ENCODE data around the gene PDE6D. TPM values are rescaled to one million over a fixed set of nuclear protein-coding genes. Genes with fewer than 3 reads are reported as not detected.
A peak's percentile ranks its signal among the peaks of the same experiment; 100 is the strongest.

PDE6D gene
- total and polyA plus RNA-seq, 2 of the 13 experiments (the other 11 are each of a cell fraction or from before 2014, with no cell fraction given) = 14.1 to 23.2 TPM

DNA sequence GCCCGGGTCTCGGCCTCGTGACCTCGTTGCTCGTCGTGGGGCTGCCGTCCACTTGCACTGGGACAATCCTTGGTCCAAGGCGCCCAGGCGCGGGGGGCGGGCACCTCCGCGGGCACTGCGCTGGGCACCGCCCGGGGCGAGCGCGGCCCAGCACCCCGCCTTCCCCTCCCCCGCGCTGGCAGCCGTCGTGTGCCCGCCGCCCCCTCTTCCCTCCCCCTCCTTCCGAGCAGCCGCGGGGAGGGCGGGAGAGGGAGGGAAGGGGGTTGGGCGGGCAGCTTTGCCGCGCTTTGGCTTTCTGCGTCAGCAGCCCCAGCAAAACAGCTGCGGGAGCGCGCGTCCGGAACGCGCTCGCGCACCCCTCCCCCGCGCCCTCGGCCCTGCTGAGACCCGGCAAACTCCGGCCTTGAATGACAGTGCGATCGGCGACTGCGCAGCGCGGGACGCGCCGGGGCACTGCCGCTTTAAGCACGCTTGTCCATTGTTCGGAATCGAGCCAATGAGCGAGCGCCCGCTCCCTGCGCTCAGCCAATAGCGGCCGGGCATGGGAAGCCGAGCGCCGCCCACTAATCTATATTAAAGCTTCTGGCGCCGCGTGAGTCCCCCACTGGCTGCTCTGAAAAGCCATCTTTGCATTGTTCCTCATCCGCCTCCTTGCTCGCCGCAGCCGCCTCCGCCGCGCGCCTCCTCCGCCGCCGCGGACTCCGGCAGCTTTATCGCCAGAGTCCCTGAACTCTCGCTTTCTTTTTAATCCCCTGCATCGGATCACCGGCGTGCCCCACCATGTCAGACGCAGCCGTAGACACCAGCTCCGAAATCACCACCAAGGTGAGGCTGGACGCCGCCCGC lies 72.9 kb downstream of the PDE6D start, which contains the start of gene PTMA (continued):
- TF ChIP-seq FOXK2 (IDR thresholded peaks at IDR 0.05) (no peak), MAX (IDR thresholded peaks at IDR 0.05) (peak; percentile 78), NCOA5 (CRISPR knock-in tag; IDR thresholded peaks at IDR 0.05) (no peak), ZNF501 (CRISPR knock-in tag; IDR thresholded peaks at IDR 0.05) (peak; percentile 85; the same call in 1 of the 2 replicates), ZSCAN9 (CRISPR knock-in tag; IDR thresholded peaks at IDR 0.05; ENCODE audit: borderline replicate concordance) (peak; percentile 77), PHB2 (IDR thresholded peaks at IDR 0.05; ENCODE audit: partially characterized antibody) (no peak), TCF7 (IDR thresholded peaks at IDR 0.05; ENCODE audit: low read depth) (0 out of 2 replicates have a peak, but pooled peaks have one; percentile 6), RAD51 (IDR thresholded peaks at IDR 0.05; ENCODE audit: borderline replicate concordance) (no peak), HNF4G (IDR thresholded peaks at IDR 0.05; ENCODE audit: borderline replicate concordance, low read depth, low read length) (no peak), HNF4G (CRISPR knock-in tag; IDR thresholded peaks at IDR 0.05; ENCODE audit: borderline replicate concordance, low read depth) (no peak), ZNF598 (CRISPR knock-in tag; IDR thresholded peaks at IDR 0.05; ENCODE audit: borderline replicate concordance) (no peak), SRSF1 (optimal IDR thresholded peaks at IDR 0.05; ENCODE audit: low read depth, low read length) (peak; percentile 47), AFF4 (CRISPR knock-in tag; IDR thresholded peaks at IDR 0.05) (peak; percentile 91; the same call in 1 of the 2 replicates), RBAK (CRISPR knock-in tag; IDR thresholded peaks at IDR 0.05) (no peak), ZNF672 (CRISPR knock-in tag; IDR thresholded peaks at IDR 0.05) (no peak)
- TF ChIP-seq, protein P1, sequence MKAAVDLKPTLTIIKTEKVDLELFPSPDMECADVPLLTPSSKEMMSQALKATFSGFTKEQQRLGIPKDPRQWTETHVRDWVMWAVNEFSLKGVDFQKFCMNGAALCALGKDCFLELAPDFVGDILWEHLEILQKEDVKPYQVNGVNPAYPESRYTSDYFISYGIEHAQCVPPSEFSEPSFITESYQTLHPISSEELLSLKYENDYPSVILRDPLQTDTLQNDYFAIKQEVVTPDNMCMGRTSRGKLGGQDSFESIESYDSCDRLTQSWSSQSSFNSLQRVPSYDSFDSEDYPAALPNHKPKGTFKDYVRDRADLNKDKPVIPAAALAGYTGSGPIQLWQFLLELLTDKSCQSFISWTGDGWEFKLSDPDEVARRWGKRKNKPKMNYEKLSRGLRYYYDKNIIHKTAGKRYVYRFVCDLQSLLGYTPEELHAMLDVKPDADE (CRISPR knock-in tag; IDR thresholded peaks at IDR 0.05) = no peak
- TF ChIP-seq, protein P2, sequence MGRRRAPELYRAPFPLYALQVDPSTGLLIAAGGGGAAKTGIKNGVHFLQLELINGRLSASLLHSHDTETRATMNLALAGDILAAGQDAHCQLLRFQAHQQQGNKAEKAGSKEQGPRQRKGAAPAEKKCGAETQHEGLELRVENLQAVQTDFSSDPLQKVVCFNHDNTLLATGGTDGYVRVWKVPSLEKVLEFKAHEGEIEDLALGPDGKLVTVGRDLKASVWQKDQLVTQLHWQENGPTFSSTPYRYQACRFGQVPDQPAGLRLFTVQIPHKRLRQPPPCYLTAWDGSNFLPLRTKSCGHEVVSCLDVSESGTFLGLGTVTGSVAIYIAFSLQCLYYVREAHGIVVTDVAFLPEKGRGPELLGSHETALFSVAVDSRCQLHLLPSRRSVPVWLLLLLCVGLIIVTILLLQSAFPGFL (CRISPR knock-in tag; IDR thresholded peaks at IDR 0.05) = no peak
- TF ChIP-seq, protein P3, sequence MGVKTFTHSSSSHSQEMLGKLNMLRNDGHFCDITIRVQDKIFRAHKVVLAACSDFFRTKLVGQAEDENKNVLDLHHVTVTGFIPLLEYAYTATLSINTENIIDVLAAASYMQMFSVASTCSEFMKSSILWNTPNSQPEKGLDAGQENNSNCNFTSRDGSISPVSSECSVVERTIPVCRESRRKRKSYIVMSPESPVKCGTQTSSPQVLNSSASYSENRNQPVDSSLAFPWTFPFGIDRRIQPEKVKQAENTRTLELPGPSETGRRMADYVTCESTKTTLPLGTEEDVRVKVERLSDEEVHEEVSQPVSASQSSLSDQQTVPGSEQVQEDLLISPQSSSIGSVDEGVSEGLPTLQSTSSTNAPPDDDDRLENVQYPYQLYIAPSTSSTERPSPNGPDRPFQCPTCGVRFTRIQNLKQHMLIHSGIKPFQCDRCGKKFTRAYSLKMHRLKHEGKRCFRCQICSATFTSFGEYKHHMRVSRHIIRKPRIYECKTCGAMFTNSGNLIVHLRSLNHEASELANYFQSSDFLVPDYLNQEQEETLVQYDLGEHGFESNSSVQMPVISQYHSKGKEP (CRISPR knock-in tag; IDR thresholded peaks at IDR 0.05) = no peak; the same call in 1 of the 2 replicates
- TF ChIP-seq, protein P4, sequence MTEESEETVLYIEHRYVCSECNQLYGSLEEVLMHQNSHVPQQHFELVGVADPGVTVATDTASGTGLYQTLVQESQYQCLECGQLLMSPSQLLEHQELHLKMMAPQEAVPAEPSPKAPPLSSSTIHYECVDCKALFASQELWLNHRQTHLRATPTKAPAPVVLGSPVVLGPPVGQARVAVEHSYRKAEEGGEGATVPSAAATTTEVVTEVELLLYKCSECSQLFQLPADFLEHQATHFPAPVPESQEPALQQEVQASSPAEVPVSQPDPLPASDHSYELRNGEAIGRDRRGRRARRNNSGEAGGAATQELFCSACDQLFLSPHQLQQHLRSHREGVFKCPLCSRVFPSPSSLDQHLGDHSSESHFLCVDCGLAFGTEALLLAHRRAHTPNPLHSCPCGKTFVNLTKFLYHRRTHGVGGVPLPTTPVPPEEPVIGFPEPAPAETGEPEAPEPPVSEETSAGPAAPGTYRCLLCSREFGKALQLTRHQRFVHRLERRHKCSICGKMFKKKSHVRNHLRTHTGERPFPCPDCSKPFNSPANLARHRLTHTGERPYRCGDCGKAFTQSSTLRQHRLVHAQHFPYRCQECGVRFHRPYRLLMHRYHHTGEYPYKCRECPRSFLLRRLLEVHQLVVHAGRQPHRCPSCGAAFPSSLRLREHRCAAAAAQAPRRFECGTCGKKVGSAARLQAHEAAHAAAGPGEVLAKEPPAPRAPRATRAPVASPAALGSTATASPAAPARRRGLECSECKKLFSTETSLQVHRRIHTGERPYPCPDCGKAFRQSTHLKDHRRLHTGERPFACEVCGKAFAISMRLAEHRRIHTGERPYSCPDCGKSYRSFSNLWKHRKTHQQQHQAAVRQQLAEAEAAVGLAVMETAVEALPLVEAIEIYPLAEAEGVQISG (CRISPR knock-in tag; IDR thresholded peaks at IDR 0.05) = peak; percentile 81
